Measurements from ENCODE around the gene ACE. TPM values are rescaled to one million over a fixed set of nuclear protein-coding genes. Genes with fewer than 3 reads are reported as not detected.

ACE gene
- total and polyA plus RNA-seq, 2 experiments from 2014 or later: 0.82 to 9.1 TPM

GRCh38 chr17:63514477-63514876, 37.6 kb downstream of the ACE start (continued):
- no peak for TF ChIP-seq ZNF462 (CRISPR knock-in tag; IDR thresholded peaks at IDR 0.05)

GRCh38 chr17:63514974-63515373, 38.1 kb downstream of the ACE start:
- H3K36me3 ChIP-seq (ENCODE audit: insufficient read depth): no peaks in the 10 kb centered on the region
- H3K9me2 ChIP-seq (ENCODE audit: insufficient read depth): no peaks in the 10 kb centered on the region
- Mint-ChIP-seq H3K27ac (no peak overlapping the region), H3K9me3 (no peaks in the 10 kb centered on the region; the same call in 2 of the 3 replicates), H3K27me3 (ENCODE audit: insufficient read depth, low read depth, poor library complexity) (peaks cover 1% of the 10 kb centered on the region), H3K4me3 (no peak overlapping the region), H3K36me3 (ENCODE audit: low read depth) (no peaks in the 10 kb centered on the region), H3K4me1 (no peaks in the 10 kb centered on the region; the same call in 2 of the 3 replicates)
- H3F3A ChIP-seq (replicated peaks; ENCODE audit: low read depth): no peaks in the 10 kb centered on the region
- no peak overlapping the region for H3K4me2 ChIP-seq
- H3K27ac ChIP-seq (ENCODE audit: low read depth): no peak overlapping the region
- no peaks in the 10 kb centered on the region for H4K20me1 ChIP-seq (replicated peaks; ENCODE audit: insufficient read depth)
- no peaks in the 10 kb centered on the region for H3K4me1 ChIP-seq (ENCODE audit: insufficient read depth)
- H3K27me3 ChIP-seq (ENCODE audit: insufficient read depth): no peaks in the 10 kb centered on the region
- H3K79me2 ChIP-seq (replicated peaks; ENCODE audit: insufficient read depth): no peaks in the 10 kb centered on the region
- no peak overlapping the region for H3K4me3 ChIP-seq
- no peak for ATAC-seq
- DNase-seq (ENCODE audit: low spot score): no peak
- H2AFZ ChIP-seq: no peak overlapping the region
- no peak for TF ChIP-seq ZNF114 (CRISPR knock-in tag; IDR thresholded peaks at IDR 0.05)
- TF ChIP-seq EZH2 (IDR thresholded peaks at IDR 0.05; ENCODE audit: low read depth, unreplicated experiment): no peak
- TF ChIP-seq CREB1 (CRISPR knock-in tag; IDR thresholded peaks at IDR 0.05; ENCODE audit: low read depth): no peak
- TF ChIP-seq ZNF331 (CRISPR knock-in tag; IDR thresholded peaks at IDR 0.05; ENCODE audit: low read depth): no peak
- no peak for TF ChIP-seq NANOG (IDR thresholded peaks at IDR 0.05; ENCODE audit: borderline replicate concordance)
- no peak for TF ChIP-seq POLR2AphosphoS5 (IDR thresholded peaks at IDR 0.05; ENCODE audit: low read depth)
- no peak for TF ChIP-seq CTCF (conservative IDR thresholded peaks at IDR 0.05; ENCODE audit: low read depth in 2 of 2)
- no peak for TF ChIP-seq EZH2phosphoT487 (IDR thresholded peaks at IDR 0.05; ENCODE audit: unreplicated experiment)
- TF ChIP-seq STAT1 (IDR thresholded peaks at IDR 0.05; ENCODE audit: unreplicated experiment): no peak
